Mucosa of descending colon (tissue), 3 donors: ENCODE measurements around the gene CCDC180. TPM values are rescaled to one million over a fixed set of nuclear protein-coding genes. Genes with fewer than 3 reads are reported as not detected.

Source experiments
- ATAC-seq: fragments of 200-7000 bp; cut with Tn5 transposase; one replicate; pipeline ENCODE4 v1.9.1; 2020; ENCODE audit warnings: mild to moderate bottlenecking, moderate library complexity
- DNase-seq, 3 donors: peaks; one replicate each; pipeline ENCODE4 v3.0.0-alpha.2; 2020
- H3K36me3 ChIP-seq: fragments of 200-600 bp; one replicate; pipeline ENCODE4 v1.8.0; 2021; ENCODE audit warnings: low read depth, mild to moderate bottlenecking
- H3K4me1 ChIP-seq: fragments of 200-600 bp; one replicate; pipeline ENCODE4 v1.8.0; 2021; ENCODE audit warnings: low read depth, mild to moderate bottlenecking
- H3K4me3 ChIP-seq: fragments of 200-600 bp; one replicate; pipeline ENCODE4 v1.8.0; 2021; ENCODE audit warnings: mild to moderate bottlenecking
- H3K9me3 ChIP-seq: fragments of 200-600 bp; one replicate; pipeline ENCODE4 v1.8.0; 2021; ENCODE audit warnings: mild to moderate bottlenecking
- intact Hi-C, 2 donors: fragments of 100-400 bp; cut with DNase I in 1 of 2; cut with micrococcal nuclease in 1 of 2; formaldehyde crosslinking; loops; one replicate each; pipeline versions ENCODE4 v1.11.0 to v1.11.1; 2022; cut with DNase I, micrococcal nuclease
- total RNA-seq, 3 donors: library from RNA; stranded (reverse); fragmentation: NEBNext Ultra II Directional in 2 of 3; extraction: Animal tissue kit (Norgen Biotek cat#: 25700) in 2 of 3; gene quantifications; one replicate each; pipeline versions ENCODE4 v1.2.1 to v1.2.4, GENCODE V29; 2021 to 2023
- TF ChIP-seq, protein P1 (sequence below): fragments of 200-600 bp; IDR thresholded peaks from one replicate; pipeline ENCODE4 v1.8.0; 2022; ENCODE audit warnings: antibody characterized with exemption, mild to moderate bottlenecking
- donor health status: DM: no; HTN: no; CAD: no; lungs with moderate emphysema.
- donor health status: DM: no; HTN: no; CAD: no.
- donor health status: DM: no; HTN: yes; CAD: no.

The CCDC180 gene
- total RNA-seq, 3 donors from 2014 or later = 5.0 to 5.6 (median 5.1) TPM

- intact Hi-C loops = no loop called here
- H3K9me3 ChIP-seq = no peaks in the 10 kb centered on the region
- H3K4me1 ChIP-seq = peaks cover 7% of the 10 kb centered on the region
- TF ChIP-seq, protein P1, sequence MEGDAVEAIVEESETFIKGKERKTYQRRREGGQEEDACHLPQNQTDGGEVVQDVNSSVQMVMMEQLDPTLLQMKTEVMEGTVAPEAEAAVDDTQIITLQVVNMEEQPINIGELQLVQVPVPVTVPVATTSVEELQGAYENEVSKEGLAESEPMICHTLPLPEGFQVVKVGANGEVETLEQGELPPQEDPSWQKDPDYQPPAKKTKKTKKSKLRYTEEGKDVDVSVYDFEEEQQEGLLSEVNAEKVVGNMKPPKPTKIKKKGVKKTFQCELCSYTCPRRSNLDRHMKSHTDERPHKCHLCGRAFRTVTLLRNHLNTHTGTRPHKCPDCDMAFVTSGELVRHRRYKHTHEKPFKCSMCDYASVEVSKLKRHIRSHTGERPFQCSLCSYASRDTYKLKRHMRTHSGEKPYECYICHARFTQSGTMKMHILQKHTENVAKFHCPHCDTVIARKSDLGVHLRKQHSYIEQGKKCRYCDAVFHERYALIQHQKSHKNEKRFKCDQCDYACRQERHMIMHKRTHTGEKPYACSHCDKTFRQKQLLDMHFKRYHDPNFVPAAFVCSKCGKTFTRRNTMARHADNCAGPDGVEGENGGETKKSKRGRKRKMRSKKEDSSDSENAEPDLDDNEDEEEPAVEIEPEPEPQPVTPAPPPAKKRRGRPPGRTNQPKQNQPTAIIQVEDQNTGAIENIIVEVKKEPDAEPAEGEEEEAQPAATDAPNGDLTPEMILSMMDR = no peak
- DNase-seq (no peak), ATAC-seq (no peak)
- no peaks in the 10 kb centered on the region for H3K36me3 ChIP-seq
- no peak overlapping the region for H3K4me3 ChIP-seq
These were observed 1.8 kb upstream of the CCDC180 start for GRCh38 chr9:97305501-97306298.

DNA sequence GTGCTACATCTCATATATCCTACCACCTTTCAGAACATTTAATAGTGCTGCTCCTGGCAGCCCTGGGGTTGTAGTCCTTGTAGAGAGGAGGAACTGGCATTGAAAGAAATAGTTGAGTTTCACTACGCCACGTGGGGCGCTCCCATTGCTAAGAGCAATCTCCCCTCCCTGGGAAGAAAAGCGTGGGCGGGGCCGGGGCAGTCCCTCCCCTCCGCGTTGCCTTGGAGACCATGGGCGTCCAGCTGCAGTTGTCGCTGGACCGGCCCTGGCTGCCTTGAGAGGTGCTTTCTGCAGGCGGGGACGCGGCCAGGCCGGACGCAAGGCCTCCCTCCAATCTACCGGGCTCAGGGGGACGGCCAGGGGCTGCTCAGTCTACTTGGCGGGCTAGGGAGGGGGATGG, 368 bp upstream of the CCDC180 start:
- H3K4me1 ChIP-seq = peaks cover 7% of the 10 kb centered on the region
- intact Hi-C loops = no loop called here
- no peaks in the 10 kb centered on the region for H3K36me3 ChIP-seq
- H3K4me3 ChIP-seq = no peak overlapping the region
- peak; percentile 74 to 86 (median 76) for DNase-seq
- ATAC-seq = peak; percentile 99
- TF ChIP-seq, protein P1 = no peak
- H3K9me3 ChIP-seq = no peaks in the 10 kb centered on the region

GRCh38 chr9:97309260-97309659, 1.8 kb downstream of the CCDC180 start:
- no peak for ATAC-seq
- Histone ChIP-seq H3K4me1 (peaks cover 7% of the 10 kb centered on the region), H3K9me3 (no peaks in the 10 kb centered on the region), H3K36me3 (no peaks in the 10 kb centered on the region), H3K4me3 (no peak overlapping the region)
- TF ChIP-seq, protein P1 = no peak
- intact Hi-C loops = no loop called here
- no peak for DNase-seq

DNA sequence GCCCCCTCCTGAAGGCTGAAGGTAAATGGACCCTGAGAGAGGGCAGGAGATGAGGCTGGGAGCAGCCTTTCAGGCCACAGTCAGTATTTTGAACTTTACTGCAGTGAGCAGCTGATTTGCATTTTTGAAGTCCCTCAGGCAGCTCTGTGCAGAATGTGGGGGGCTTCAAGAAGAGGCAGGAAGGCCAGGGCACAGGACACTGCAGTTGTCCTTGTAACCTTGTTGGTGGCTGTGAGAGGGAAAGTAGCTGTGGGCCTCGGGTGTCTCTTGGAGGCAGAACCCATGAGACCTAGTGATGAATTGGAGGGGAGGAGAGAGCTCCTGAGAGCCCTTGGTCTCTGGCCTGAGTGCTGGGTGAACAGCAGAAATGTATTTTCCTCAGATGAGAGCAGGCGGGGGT, 2.6 kb downstream of the CCDC180 start:
- Histone ChIP-seq H3K4me3 (no peak overlapping the region), H3K9me3 (no peaks in the 10 kb centered on the region)
- intact Hi-C loops = no loop called here

DNA sequence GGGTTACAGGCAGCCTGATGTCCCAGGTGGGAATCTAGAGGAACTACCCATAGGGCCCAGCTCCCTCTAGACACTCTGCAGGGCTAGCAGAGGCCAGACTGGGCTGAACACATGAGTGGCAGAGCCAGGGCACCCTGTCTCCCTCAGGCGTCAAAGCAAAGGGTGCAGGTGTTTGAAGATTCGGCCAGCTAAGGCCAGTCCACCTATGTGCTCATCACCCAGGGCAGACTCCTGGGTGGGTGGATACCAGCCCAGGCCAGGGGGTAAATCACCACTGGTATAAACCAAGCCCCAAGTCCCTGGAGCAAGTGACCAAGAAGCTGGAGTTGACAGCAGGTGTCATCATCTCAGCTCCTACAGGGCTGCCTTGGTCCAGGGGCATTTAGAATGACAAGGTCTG, 3.4 kb downstream of the CCDC180 start:
- H3K4me1 ChIP-seq = peaks cover 7% of the 10 kb centered on the region
- no peaks in the 10 kb centered on the region for H3K36me3 ChIP-seq
- ATAC-seq (no peak), DNase-seq (no peak)
- TF ChIP-seq, protein P1 = no peak
- H3K4me3 ChIP-seq = no peak overlapping the region
- H3K9me3 ChIP-seq = no peaks in the 10 kb centered on the region
- intact Hi-C loops = no loop called here

More for the DNA sequence above, 2.6 kb downstream of the CCDC180 start:
- TF ChIP-seq, protein P1 = no peak
- no peak for DNase-seq
- no peaks in the 10 kb centered on the region for H3K36me3 ChIP-seq
- H3K4me1 ChIP-seq = peaks cover 7% of the 10 kb centered on the region
- ATAC-seq = no peak
